Measurements from ENCODE around the gene TREML4. TPM values are rescaled to one million over a fixed set of nuclear protein-coding genes. Genes with fewer than 3 reads are reported as not detected.

The TREML4 gene
- total RNA-seq, 4 donors from 2014 or later = not detected

DNA sequence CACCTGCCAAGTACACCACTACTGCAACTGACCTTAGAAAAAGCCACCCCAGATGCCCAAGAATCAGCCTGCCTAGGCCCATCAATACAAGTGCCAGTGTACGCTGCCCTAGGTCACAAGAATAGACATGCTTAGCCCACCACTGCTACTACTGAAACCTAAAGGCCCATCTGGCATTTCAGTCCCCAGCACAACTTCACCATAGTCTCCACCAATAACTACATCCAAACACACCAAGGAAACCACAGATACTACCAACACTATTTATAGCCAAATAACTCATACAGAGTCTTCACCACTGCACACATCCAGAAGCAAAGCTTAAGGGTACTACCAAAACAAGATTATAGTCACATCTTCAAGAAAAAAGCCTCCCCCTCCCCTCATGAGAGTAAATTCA lies 28.2 kb downstream of the TREML4 start:
- TF ChIP-seq, protein P1, sequence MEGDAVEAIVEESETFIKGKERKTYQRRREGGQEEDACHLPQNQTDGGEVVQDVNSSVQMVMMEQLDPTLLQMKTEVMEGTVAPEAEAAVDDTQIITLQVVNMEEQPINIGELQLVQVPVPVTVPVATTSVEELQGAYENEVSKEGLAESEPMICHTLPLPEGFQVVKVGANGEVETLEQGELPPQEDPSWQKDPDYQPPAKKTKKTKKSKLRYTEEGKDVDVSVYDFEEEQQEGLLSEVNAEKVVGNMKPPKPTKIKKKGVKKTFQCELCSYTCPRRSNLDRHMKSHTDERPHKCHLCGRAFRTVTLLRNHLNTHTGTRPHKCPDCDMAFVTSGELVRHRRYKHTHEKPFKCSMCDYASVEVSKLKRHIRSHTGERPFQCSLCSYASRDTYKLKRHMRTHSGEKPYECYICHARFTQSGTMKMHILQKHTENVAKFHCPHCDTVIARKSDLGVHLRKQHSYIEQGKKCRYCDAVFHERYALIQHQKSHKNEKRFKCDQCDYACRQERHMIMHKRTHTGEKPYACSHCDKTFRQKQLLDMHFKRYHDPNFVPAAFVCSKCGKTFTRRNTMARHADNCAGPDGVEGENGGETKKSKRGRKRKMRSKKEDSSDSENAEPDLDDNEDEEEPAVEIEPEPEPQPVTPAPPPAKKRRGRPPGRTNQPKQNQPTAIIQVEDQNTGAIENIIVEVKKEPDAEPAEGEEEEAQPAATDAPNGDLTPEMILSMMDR (IDR thresholded peaks at IDR 0.05 in 4 of 5, conservative IDR thresholded peaks at IDR 0.05 in 1 of 5) = no peak
- no peak for TF ChIP-seq POLR2A (IDR thresholded peaks at IDR 0.05)
- ATAC-seq (no peak), DNase-seq (no peak)
- intact Hi-C loops (cut with DNase I; ENCODE audit: low total_unique reads) = no loop called here
- no peaks in the 10 kb centered on the region for H3K4me1 ChIP-seq
- H3K27ac ChIP-seq = no peak overlapping the region
- H3K27me3 ChIP-seq = no peaks in the 10 kb centered on the region
- no peaks in the 10 kb centered on the region for H3K36me3 ChIP-seq
- in situ Hi-C loops (cut with MboI; ENCODE audit: low sequenced_read_pairs in 4 of 4) = no loop called here
- H3K4me3 ChIP-seq = no peak overlapping the region
- no peaks in the 10 kb centered on the region for H3K9me3 ChIP-seq

DNA sequence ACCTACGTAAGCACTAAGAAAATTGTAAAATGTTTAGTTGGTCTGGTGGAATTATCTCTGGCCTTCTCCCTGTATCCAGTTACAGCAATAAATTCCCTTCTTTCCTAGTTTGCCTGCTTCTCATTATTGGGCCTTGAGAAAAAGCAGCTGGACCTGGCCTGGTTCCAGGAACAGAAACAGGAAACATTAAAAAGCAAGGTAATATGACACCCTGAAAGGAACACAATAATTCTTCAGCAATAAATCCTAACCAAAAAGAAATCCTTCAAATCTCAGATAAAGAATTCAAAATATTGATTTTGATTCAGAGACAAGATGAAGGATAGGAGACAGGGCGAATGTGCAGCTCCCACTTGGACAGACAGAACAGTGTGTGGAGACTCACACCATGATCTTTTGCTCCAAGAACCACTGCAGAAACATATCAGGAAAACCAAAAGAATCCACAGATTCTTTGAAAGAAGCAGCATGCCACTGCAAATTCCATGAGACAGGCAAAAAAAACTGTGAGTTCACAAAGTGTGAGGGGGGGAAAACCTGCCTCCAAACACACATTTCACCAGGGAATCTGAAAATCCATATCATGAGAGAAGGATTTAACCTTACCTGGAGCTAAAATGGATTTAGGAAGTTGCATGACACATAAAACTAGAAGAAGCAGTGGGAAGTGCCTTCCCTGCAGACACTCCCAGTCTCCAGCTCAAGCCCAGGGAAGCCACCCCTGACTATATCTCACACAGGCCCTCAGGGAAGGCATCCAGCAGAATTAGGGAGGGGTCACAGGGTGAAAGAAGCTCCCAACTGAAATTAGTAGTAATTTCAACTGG lies 29.4 kb downstream of the TREML4 start:
- Histone ChIP-seq H3K9me3 (no peaks in the 10 kb centered on the region), H3K4me1 (no peaks in the 10 kb centered on the region), H3K27me3 (peaks cover 0 to under 1% (median 0%) of the 10 kb centered on the region in 3 donors), H3K36me3 (no peaks in the 10 kb centered on the region), H3K4me3 (no peak overlapping the region), H3K27ac (no peak overlapping the region)
- TF ChIP-seq, protein P1 (IDR thresholded peaks at IDR 0.05 in 4 of 5, conservative IDR thresholded peaks at IDR 0.05 in 1 of 5) = no peak
- TF ChIP-seq POLR2A (IDR thresholded peaks at IDR 0.05) = no peak
- DNase-seq = no peak
- intact Hi-C loops (cut with DNase I; ENCODE audit: low total_unique reads) = no loop called here
- ATAC-seq = no peak
- in situ Hi-C loops (cut with MboI; ENCODE audit: low sequenced_read_pairs in 4 of 4) = no loop called here

DNA sequence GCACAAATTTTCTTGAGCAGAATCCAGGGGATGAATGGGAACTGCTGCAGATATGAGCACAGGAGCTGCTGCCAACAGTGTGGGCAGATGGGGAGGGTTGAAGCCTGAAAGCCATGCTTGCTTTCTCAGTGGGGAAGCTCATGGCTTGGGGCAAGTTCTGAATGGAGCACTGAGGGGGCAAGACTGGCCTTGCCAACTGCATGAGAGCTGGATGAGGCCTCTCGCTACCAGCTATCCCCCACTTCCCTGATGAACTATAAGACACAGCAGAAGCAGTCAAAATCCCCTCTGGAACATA lies 30.0 kb downstream of the TREML4 start:
- TF ChIP-seq POLR2A (IDR thresholded peaks at IDR 0.05) = no peak
- TF ChIP-seq, protein P1 (IDR thresholded peaks at IDR 0.05 in 4 of 5, conservative IDR thresholded peaks at IDR 0.05 in 1 of 5) = no peak
- Histone ChIP-seq H3K36me3 (no peaks in the 10 kb centered on the region), H3K9me3 (no peaks in the 10 kb centered on the region), H3K4me3 (no peak overlapping the region), H3K27ac (no peak overlapping the region), H3K4me1 (no peaks in the 10 kb centered on the region), H3K27me3 (peaks cover 0 to 4% (median 0%) of the 10 kb centered on the region in 3 donors)
- in situ Hi-C loops (cut with MboI; ENCODE audit: low sequenced_read_pairs in 4 of 4) = no loop called here
- DNase-seq (no peak), ATAC-seq (no peak)
- intact Hi-C loops (cut with DNase I; ENCODE audit: low total_unique reads) = no loop called here

DNA sequence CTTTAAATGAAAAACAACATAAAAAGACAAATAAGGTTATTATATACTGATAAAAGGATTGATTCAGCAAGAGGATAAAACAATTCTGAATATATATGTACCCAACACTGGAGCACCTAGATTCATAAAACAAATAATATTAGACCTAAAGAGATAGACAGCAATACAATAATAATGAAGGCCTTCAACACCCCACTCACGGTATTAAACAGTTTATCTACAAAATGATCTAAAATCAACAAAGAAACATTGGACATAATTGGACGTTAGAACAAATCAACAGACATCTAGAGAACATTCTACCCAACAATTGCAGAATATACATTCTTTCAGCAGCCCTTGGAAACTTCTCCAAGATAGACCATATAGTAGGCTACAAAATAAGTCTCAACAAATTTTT lies 34.3 kb downstream of the TREML4 start:
- Histone ChIP-seq H3K27ac (no peak overlapping the region), H3K4me1 (no peaks in the 10 kb centered on the region), H3K27me3 (peaks cover 0 to 6% (median 0%) of the 10 kb centered on the region in 3 donors), H3K36me3 (no peaks in the 10 kb centered on the region), H3K9me3 (no peaks in the 10 kb centered on the region), H3K4me3 (no peak overlapping the region)
- TF ChIP-seq POLR2A (IDR thresholded peaks at IDR 0.05) = no peak
- TF ChIP-seq, protein P1 (IDR thresholded peaks at IDR 0.05 in 4 of 5, conservative IDR thresholded peaks at IDR 0.05 in 1 of 5) = no peak
- in situ Hi-C loops (cut with MboI; ENCODE audit: low sequenced_read_pairs in 4 of 4) = no loop called here
- ATAC-seq = no peak
- DNase-seq = no peak
- intact Hi-C loops (cut with DNase I; ENCODE audit: low total_unique reads) = no loop called here

DNA sequence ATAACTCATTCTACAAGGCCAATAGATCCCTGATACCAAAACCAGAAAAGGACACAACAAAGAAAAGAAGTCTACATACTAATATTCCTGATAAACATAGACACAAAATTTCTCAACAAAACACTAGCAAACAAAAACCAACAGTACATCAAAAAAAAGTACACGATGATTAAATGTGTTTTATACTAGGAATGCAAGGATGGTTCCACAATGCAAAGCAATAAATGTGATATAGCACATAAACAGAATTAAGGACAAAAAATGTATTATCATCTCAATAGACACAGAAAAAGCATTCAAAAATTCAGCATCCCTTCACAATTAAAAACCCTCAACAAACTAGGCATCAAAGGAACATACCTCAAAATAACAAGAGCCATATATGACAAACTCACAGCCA lies 35.1 kb downstream of the TREML4 start:
- H3K36me3 ChIP-seq = no peaks in the 10 kb centered on the region
- in situ Hi-C loops (cut with MboI; ENCODE audit: low sequenced_read_pairs in 4 of 4) = no loop called here
- no peaks in the 10 kb centered on the region for H3K4me1 ChIP-seq
- TF ChIP-seq, protein P1 (IDR thresholded peaks at IDR 0.05 in 4 of 5, conservative IDR thresholded peaks at IDR 0.05 in 1 of 5) = no peak
- TF ChIP-seq POLR2A (IDR thresholded peaks at IDR 0.05) = no peak
- H3K27ac ChIP-seq = no peak overlapping the region
- intact Hi-C loops (cut with DNase I; ENCODE audit: low total_unique reads) = no loop called here
- peaks cover 0 to 6% (median 0%) of the 10 kb centered on the region in 3 donors for H3K27me3 ChIP-seq
- no peaks in the 10 kb centered on the region for H3K9me3 ChIP-seq
- DNase-seq (no peak), ATAC-seq (no peak)
- H3K4me3 ChIP-seq = no peak overlapping the region
